Eye (tissue), 1 donor: ENCODE measurements around the gene ADPRS.

Source experiments
- DNase-seq: peaks from one replicate; pipeline ENCODE4 v3.0.0-alpha.2; 2015

The ADPRS gene

GRCh38 chr1:36112823-36113222 is 24.1 kb downstream of the ADPRS start:
- no peak for DNase-seq

GRCh38 chr1:36114371-36114770 is 25.7 kb downstream of the ADPRS start:
- no peak for DNase-seq

- DNase-seq, result peak; percentile 71
Measured at GRCh38 chr1:36115200-36115669, 26.5 kb downstream of the ADPRS start.

- no peak for DNase-seq
Measured at GRCh38 chr1:36115931-36116330, 27.2 kb downstream of the ADPRS start.

GRCh38 chr1:36116901-36117300 is 28.2 kb downstream of the ADPRS start:
- DNase-seq, result no peak

GRCh38 chr1:36118447-36119204 is 29.9 kb downstream of the ADPRS start:
- peak; percentile 38 for DNase-seq

GRCh38 chr1:36119456-36119855 is 30.8 kb downstream of the ADPRS start:
- DNase-seq, result no peak

- no peak for DNase-seq
Measured at GRCh38 chr1:36122062-36123030, 33.7 kb downstream of the ADPRS start.

- DNase-seq, result peak; percentile 36
Measured at GRCh38 chr1:36123356-36123755, 34.7 kb downstream of the ADPRS start.

GRCh38 chr1:36124404-36125128 is 35.9 kb downstream of the ADPRS start:
- DNase-seq, result no peak

- peak; percentile 50 for DNase-seq
Measured at GRCh38 chr1:36125129-36125991, 36.7 kb downstream of the ADPRS start, which contains the start of gene COL8A2. COL8A2 (minus strand) TSS chr1:36125222; CDS start chr1:36100242, 24,980 bp downstream.

- DNase-seq, result peak; percentile 27
Measured at GRCh38 chr1:36126005-36126716, 37.5 kb downstream of the ADPRS start.

- no peak for DNase-seq
Measured at GRCh38 chr1:36126797-36127500, 38.3 kb downstream of the ADPRS start.

GRCh38 chr1:36128126-36128904 is 39.6 kb downstream of the ADPRS start:
- no peak for DNase-seq

- no peak for DNase-seq
Measured at GRCh38 chr1:36128905-36129206, 40.2 kb downstream of the ADPRS start.

- DNase-seq, result no peak
Measured at GRCh38 chr1:36132029-36132428, 43.3 kb downstream of the ADPRS start.

- DNase-seq, result peak; percentile 45
Measured at GRCh38 chr1:36133484-36133883, 44.8 kb downstream of the ADPRS start.

- DNase-seq, result no peak
Measured at GRCh38 chr1:36134031-36134430, 45.3 kb downstream of the ADPRS start.

GRCh38 chr1:36134505-36135329 is 46.0 kb downstream of the ADPRS start:
- peak; percentile 88 for DNase-seq
